ENCODE results near the gene CHRNB2. TPM values are rescaled to one million over a fixed set of nuclear protein-coding genes. Genes with fewer than 3 reads are reported as not detected.

The CHRNB2 gene
- total and polyA plus RNA-seq, 9 of the 15 experiments (the other 6 are each of a cell fraction or from before 2014, with no cell fraction given) = 0.01 TPM; not detected in 8

DNA sequence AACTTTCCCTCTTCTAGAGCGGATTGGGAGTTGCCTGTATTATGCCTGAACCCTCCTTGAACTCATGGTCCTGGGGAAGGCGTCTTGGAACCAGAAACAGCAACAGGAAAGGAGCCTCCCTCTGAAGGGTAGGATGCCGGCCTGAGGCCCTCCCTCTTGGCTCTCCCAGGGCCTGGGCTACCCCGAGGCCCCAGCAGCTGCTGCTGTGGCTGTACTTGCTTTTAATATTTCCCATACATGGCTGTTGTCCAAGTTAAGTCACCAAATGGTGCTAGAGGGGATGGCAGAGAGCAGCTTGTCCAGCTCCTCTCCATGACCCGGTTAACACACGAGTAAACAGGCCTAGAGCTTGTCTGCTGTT, 10.5 kb downstream of the CHRNB2 start:
- no peak overlapping the region; a peak in 1 of 4 replicates for H3K9ac ChIP-seq (ENCODE audit: insufficient read depth in 1 of 2, low read depth in 2 of 2, low read length in 2 of 2)

DNA sequence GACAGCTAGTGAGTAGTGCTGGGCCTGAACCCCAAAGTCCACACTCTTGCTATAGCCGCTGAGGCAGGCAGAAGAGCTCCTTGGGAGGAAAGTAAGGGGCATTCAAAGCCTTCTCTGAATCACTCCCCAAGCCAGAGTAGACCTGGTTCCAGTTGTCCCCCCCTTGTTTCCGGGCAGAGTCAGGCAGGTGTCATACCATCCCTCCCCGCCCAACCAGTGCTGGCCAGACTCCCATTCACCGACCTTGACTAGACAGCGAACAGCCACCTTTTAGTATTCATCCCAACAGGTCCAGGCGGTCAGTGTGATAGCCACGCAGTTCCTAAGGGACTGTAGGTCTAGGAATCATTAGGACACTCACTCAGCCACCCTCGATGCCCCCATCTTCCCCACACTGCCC, 11.8 kb downstream of the CHRNB2 start:
- Histone ChIP-seq H3K4me2 (ENCODE audit: insufficient read depth, low read length) (no peak overlapping the region), H4K20me1 (replicated peaks; ENCODE audit: control insufficient read depth, insufficient read depth, low read length) (peaks cover 15% of the 10 kb centered on the region), H3K4me1 (replicated peaks in 1 of 2; ENCODE audit: control insufficient read depth in 2 of 2, insufficient read depth in 2 of 2, low read length in 2 of 2) (no peaks in the 10 kb centered on the region), H3K79me2 (ENCODE audit: control insufficient read depth, insufficient read depth, low read length) (no peaks in the 10 kb centered on the region), H2AFZ (ENCODE audit: low read depth, low read length) (no peak overlapping the region), H3K27me3 (ENCODE audit: control insufficient read depth in 2 of 2, insufficient read depth in 2 of 2, low read length in 2 of 2) (no peaks in the 10 kb centered on the region), H3K36me3 (ENCODE audit: control insufficient read depth, insufficient read depth, low read length) (peaks cover 45% of the 10 kb centered on the region), H3K4me3 (no peak overlapping the region), H3K9me3 (replicated peaks; ENCODE audit: control insufficient read depth, insufficient read depth, low read depth, low read length) (no peaks in the 10 kb centered on the region), H3K9ac (ENCODE audit: insufficient read depth in 1 of 2, low read depth in 2 of 2, low read length in 2 of 2) (no peak overlapping the region), H3K9me1 (ENCODE audit: control insufficient read depth, insufficient read depth, low read length) (peaks cover 3% of the 10 kb centered on the region), H3K27ac (ENCODE audit: extremely low read depth, low read depth, low read length) (no peak overlapping the region)
- ChIA-PET CTCF (ENCODE audit: low intra/inter-chr PET ratio) (no interaction called here), POLR2A (interaction anchor here (0.8 kb wide), 1 partner anchor 14 kb away, joined by 3 read pairs; no protein-coding TSS in a partner anchor)
- ATAC-seq (no peak), DNase-seq (ENCODE audit: extremely low read depth in 1 of 4, low spot score in 3 of 4) (no peak), FAIRE-seq (no peak)
- TF ChIP-seq ZNF165 (CRISPR knock-in tag; IDR thresholded peaks at IDR 0.05; ENCODE audit: borderline replicate concordance) (no peak), SRSF7 (optimal IDR thresholded peaks at IDR 0.05; ENCODE audit: low read depth, low read length) (no peak), SRF (CRISPR knock-in tag; IDR thresholded peaks at IDR 0.05) (no peak), SREBF2 (CRISPR knock-in tag; IDR thresholded peaks at IDR 0.05) (no peak), CREBBP (IDR thresholded peaks at IDR 0.05; ENCODE audit: low read depth, low read length) (no peak), KAT8 (IDR thresholded peaks at IDR 0.05; ENCODE audit: low read depth) (no peak), ESRRA (IDR thresholded peaks at IDR 0.05; ENCODE audit: borderline replicate concordance, low read depth) (no peak)
- TF ChIP-seq, protein P1, sequence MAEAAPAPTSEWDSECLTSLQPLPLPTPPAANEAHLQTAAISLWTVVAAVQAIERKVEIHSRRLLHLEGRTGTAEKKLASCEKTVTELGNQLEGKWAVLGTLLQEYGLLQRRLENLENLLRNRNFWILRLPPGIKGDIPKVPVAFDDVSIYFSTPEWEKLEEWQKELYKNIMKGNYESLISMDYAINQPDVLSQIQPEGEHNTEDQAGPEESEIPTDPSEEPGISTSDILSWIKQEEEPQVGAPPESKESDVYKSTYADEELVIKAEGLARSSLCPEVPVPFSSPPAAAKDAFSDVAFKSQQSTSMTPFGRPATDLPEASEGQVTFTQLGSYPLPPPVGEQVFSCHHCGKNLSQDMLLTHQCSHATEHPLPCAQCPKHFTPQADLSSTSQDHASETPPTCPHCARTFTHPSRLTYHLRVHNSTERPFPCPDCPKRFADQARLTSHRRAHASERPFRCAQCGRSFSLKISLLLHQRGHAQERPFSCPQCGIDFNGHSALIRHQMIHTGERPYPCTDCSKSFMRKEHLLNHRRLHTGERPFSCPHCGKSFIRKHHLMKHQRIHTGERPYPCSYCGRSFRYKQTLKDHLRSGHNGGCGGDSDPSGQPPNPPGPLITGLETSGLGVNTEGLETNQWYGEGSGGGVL (CRISPR knock-in tag; IDR thresholded peaks at IDR 0.05) = no peak
- TF ChIP-seq, protein P2, sequence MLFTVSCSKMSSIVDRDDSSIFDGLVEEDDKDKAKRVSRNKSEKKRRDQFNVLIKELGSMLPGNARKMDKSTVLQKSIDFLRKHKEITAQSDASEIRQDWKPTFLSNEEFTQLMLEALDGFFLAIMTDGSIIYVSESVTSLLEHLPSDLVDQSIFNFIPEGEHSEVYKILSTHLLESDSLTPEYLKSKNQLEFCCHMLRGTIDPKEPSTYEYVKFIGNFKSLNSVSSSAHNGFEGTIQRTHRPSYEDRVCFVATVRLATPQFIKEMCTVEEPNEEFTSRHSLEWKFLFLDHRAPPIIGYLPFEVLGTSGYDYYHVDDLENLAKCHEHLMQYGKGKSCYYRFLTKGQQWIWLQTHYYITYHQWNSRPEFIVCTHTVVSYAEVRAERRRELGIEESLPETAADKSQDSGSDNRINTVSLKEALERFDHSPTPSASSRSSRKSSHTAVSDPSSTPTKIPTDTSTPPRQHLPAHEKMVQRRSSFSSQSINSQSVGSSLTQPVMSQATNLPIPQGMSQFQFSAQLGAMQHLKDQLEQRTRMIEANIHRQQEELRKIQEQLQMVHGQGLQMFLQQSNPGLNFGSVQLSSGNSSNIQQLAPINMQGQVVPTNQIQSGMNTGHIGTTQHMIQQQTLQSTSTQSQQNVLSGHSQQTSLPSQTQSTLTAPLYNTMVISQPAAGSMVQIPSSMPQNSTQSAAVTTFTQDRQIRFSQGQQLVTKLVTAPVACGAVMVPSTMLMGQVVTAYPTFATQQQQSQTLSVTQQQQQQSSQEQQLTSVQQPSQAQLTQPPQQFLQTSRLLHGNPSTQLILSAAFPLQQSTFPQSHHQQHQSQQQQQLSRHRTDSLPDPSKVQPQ (CRISPR knock-in tag; IDR thresholded peaks at IDR 0.05; ENCODE audit: borderline replicate concordance) = no peak
- 91% methylated on average over 8 of the region's 8 CpGs for WGBS (ENCODE audit: insufficient coverage, low coverage, missing lambda C conversion rate)
- BruUV-seq (replicated peaks) = no TSS peak
- intact Hi-C loops (cut with micrococcal nuclease) (no loop called here), in situ Hi-C loops (cut with MboI) (no loop called here)

More for the DNA sequence above, 10.5 kb downstream of the CHRNB2 start:
- H3K4me1 ChIP-seq (replicated peaks in 1 of 2; ENCODE audit: control insufficient read depth in 2 of 2, insufficient read depth in 2 of 2, low read length in 2 of 2) = no peaks in the 10 kb centered on the region
- no peak for FAIRE-seq
- 77% methylated on average over 6 of the region's 6 CpGs for WGBS (ENCODE audit: insufficient coverage, low coverage, missing lambda C conversion rate)
- DNase-seq (ENCODE audit: extremely low read depth in 1 of 4, low spot score in 3 of 4) = no peak
- TF ChIP-seq POLR2A (conservative IDR thresholded peaks at IDR 0.05) (0 out of 2 replicates have a peak, but pooled peaks have one; percentile 3), TAF15 (IDR thresholded peaks at IDR 0.05; ENCODE audit: low read depth, low read length) (no peak)
- BruUV-seq (replicated peaks) = no TSS peak
- H3K36me3 ChIP-seq (ENCODE audit: control insufficient read depth, insufficient read depth, low read length) = peaks cover 32% of the 10 kb centered on the region
- H3K27me3 ChIP-seq (ENCODE audit: control insufficient read depth in 2 of 2, insufficient read depth in 2 of 2, low read length in 2 of 2) = peaks cover 4 to 9% of the 10 kb centered on the region in 2 experiments; a peak in 4 of 5 replicates
- no peaks in the 10 kb centered on the region for H3K9me3 ChIP-seq (replicated peaks; ENCODE audit: control insufficient read depth, insufficient read depth, low read depth, low read length)
- H4K20me1 ChIP-seq (replicated peaks; ENCODE audit: control insufficient read depth, insufficient read depth, low read length) = peaks cover 18% of the 10 kb centered on the region
- in situ Hi-C loops (cut with MboI) = no loop called here
- H3K79me2 ChIP-seq (ENCODE audit: control insufficient read depth, insufficient read depth, low read length) = no peaks in the 10 kb centered on the region
- H2AFZ ChIP-seq (ENCODE audit: low read depth, low read length) = no peak overlapping the region
- ATAC-seq = no peak
- no peak overlapping the region for H3K27ac ChIP-seq (ENCODE audit: extremely low read depth, low read depth, low read length)
- ChIA-PET POLR2A (interaction anchor here (0.7 to 2.2 kb wide), 3 partner anchors 10 to 57 kb away, joined by 3 to 11 read pairs (median 5); partner anchors contain the start of genes ADAR and CHRNB2), CTCF (ENCODE audit: low intra/inter-chr PET ratio) (no interaction called here)
- peaks cover 3% of the 10 kb centered on the region for H3K9me1 ChIP-seq (ENCODE audit: control insufficient read depth, insufficient read depth, low read length)
- intact Hi-C loops (cut with micrococcal nuclease) = no loop called here
- H3K4me2 ChIP-seq (ENCODE audit: insufficient read depth, low read length) = no peak overlapping the region
- no peak overlapping the region for H3K4me3 ChIP-seq
